GM12891 (cell line): ENCODE results near the gene APOBEC3H.

Experiments used
- POLR2A ChIP-seq: IDR thresholded peaks from 2 replicates; pipeline ENCODE4 v1.6.1; 2011; ENCODE audit warnings: low read depth, low read length, control low read depth
- POLR2AphosphoS5 ChIP-seq: IDR thresholded peaks from 2 replicates; pipeline ENCODE4 v1.6.1; 2011; ENCODE audit warnings: low read depth, low read length, control low read depth
- TAF1 ChIP-seq: IDR thresholded peaks from 2 replicates; pipeline ENCODE4 v1.6.1; 2011; ENCODE audit warnings: low read depth, low read length, control low read depth

GRCh38 chr22:39147335-39148025 is 50.4 kb downstream of the APOBEC3H start:
- no peak for TF ChIP-seq POLR2AphosphoS5
- TF ChIP-seq TAF1, result no peak
- TF ChIP-seq POLR2A, result no peak
